Trophoblast cell (in vitro differentiated cells and primary cell): ENCODE results near the gene TNS1.

Source experiments
- DNase-seq, 2 donors: peaks; one replicate each; pipeline ENCODE4 v3.0.0-alpha.2; 2016
- H2AFZ ChIP-seq: 2 replicates; pipeline ENCODE4 v1.6.1; 2013; ENCODE audit warnings: low read length, moderate library complexity, mild to moderate bottlenecking; ENCODE audit not compliant: insufficient read depth, poor library complexity
- H2AK5ac ChIP-seq: 2 replicates; pipeline ENCODE4 v1.6.1; 2013; ENCODE audit warnings: mild to moderate bottlenecking, low read length
- H2BK120ac ChIP-seq: 2 replicates; pipeline ENCODE4 v1.6.1; 2013; ENCODE audit warnings: low read length, mild to moderate bottlenecking, moderate library complexity; ENCODE audit not compliant: insufficient read depth, poor library complexity
- H2BK12ac ChIP-seq: 2 replicates; pipeline ENCODE4 v1.6.1; 2013; ENCODE audit warnings: mild to moderate bottlenecking, low read length, moderate library complexity
- H2BK5ac ChIP-seq: 2 replicates; pipeline ENCODE4 v1.6.1; 2013; ENCODE audit warnings: low read length, low read depth, moderate library complexity, mild to moderate bottlenecking; ENCODE audit not compliant: poor library complexity
- H3K14ac ChIP-seq: 2 replicates; pipeline ENCODE4 v1.6.1; 2013; ENCODE audit warnings: mild to moderate bottlenecking, low read length
- H3K18ac ChIP-seq: 2 replicates; pipeline ENCODE4 v1.6.1; 2013; ENCODE audit warnings: mild to moderate bottlenecking, low read length
- H3K23ac ChIP-seq: 2 replicates; pipeline ENCODE4 v1.6.1; 2013; ENCODE audit warnings: low read length
- H3K27ac ChIP-seq: 2 replicates; pipeline ENCODE4 v1.5.1; 2013; ENCODE audit warnings: low read depth, mild to moderate bottlenecking, inconsistent platforms, low read length, moderate library complexity
- H3K27me3 ChIP-seq: 2 replicates; pipeline ENCODE4 v1.6.1; 2013; ENCODE audit warnings: inconsistent platforms, mild to moderate bottlenecking, low read length, moderate library complexity; ENCODE audit not compliant: insufficient read depth
- H3K36me3 ChIP-seq, 2 experiments: 1 replicate in 1 of 2; 2 replicates in 1 of 2; pipeline ENCODE4 v1.6.1; 2013; ENCODE audit warnings: low read length in 2 of 2, mild to moderate bottlenecking in 2 of 2, moderate library complexity in 1 of 2; ENCODE audit not compliant: insufficient read depth in 2 of 2, control insufficient read depth in 1 of 2
- H3K4ac ChIP-seq: 2 replicates; pipeline ENCODE4 v1.6.1; 2013; ENCODE audit warnings: low read depth, mild to moderate bottlenecking, low read length, moderate library complexity
- H3K4me1 ChIP-seq, 2 experiments: 1 replicate in 1 of 2; 2 replicates in 1 of 2; pipeline ENCODE4 v1.6.1; 2013; ENCODE audit warnings: low read length in 2 of 2, mild to moderate bottlenecking in 2 of 2, moderate library complexity in 1 of 2; ENCODE audit not compliant: insufficient read depth in 2 of 2, control insufficient read depth in 1 of 2
- H3K4me2 ChIP-seq: 2 replicates; pipeline ENCODE4 v1.6.1; 2013; ENCODE audit warnings: inconsistent platforms, mild to moderate bottlenecking, low read length, moderate library complexity
- H3K4me3 ChIP-seq: 2 replicates; pipeline ENCODE4 v1.5.1; 2013; ENCODE audit warnings: mild to moderate bottlenecking, low read depth, low read length, inconsistent platforms
- H3K79me1 ChIP-seq: one replicate; pipeline ENCODE4 v1.6.1; 2013; ENCODE audit warnings: low read length
- H3K79me2 ChIP-seq: 2 replicates; pipeline ENCODE4 v1.6.1; 2013; ENCODE audit warnings: low read length, mild to moderate bottlenecking; ENCODE audit not compliant: control insufficient read depth, insufficient read depth, poor library complexity
- H3K9ac ChIP-seq: 2 replicates; pipeline ENCODE4 v1.6.1; 2013; ENCODE audit warnings: mild to moderate bottlenecking, low read length
- H3K9me3 ChIP-seq: 2 replicates; pipeline ENCODE4 v1.6.1; 2013; ENCODE audit warnings: low read depth, mild to moderate bottlenecking, control low read depth, inconsistent platforms, low read length; ENCODE audit not compliant: insufficient read depth
- H4K12ac ChIP-seq: 2 replicates; pipeline ENCODE4 v1.6.1; 2013; ENCODE audit warnings: low read depth, mild to moderate bottlenecking, low read length, moderate library complexity
- H4K8ac ChIP-seq: 2 replicates; pipeline ENCODE4 v1.6.1; 2013; ENCODE audit warnings: low read depth, mild to moderate bottlenecking, low read length, moderate library complexity
- H4K91ac ChIP-seq: one replicate; pipeline ENCODE4 v1.6.1; 2013; ENCODE audit warnings: low read depth, mild to moderate bottlenecking, low read length, moderate library complexity
- WGBS: extraction: QIAGEN DNeasy Blood & Tissue Kit; methylation state at CpG from one replicate; pipeline ENCODE4 v1.1.7; 2013; ENCODE audit warnings: missing lambda C conversion rate; ENCODE audit not compliant: insufficient read length, insufficient coverage; ENCODE audit errors: extremely low coverage; 5-methylcytosine and 5-hydroxymethylcytosine counted together

The TNS1 gene

DNA sequence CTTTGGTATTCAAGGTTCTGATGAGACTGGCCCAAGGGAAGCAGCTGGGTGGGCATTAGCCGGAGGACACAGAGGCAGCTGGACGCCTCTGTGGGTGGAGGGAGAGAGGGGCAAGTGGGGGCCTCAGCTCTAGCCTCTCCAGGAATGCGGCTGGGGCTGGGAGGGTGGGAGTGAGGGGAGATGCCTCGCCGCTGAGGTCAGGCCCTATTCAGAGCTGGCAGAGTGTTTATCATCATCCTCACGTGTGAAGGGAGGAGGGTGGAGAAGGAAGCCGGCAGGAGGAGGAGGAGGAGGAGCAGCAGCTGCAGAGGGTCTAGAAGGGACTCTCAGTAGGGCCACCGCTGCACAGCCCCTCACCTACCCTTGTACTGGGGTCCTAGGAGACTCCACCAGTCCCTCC, 43.1 kb downstream of the TNS1 start:
- H2BK5ac ChIP-seq = no peak overlapping the region
- no peak overlapping the region for H3K4me3 ChIP-seq
- H2BK120ac ChIP-seq = no peak overlapping the region
- no peaks in the 10 kb centered on the region for H3K79me1 ChIP-seq
- no peak overlapping the region for H4K12ac ChIP-seq
- no peak for DNase-seq
- H2AFZ ChIP-seq = no peak overlapping the region
- H3K4me1 ChIP-seq = peaks cover 4 to 14% of the 10 kb centered on the region in 2 experiments
- H3K18ac ChIP-seq = no peak overlapping the region
- no peak overlapping the region for H2BK12ac ChIP-seq
- no peak overlapping the region for H3K23ac ChIP-seq
- no peak overlapping the region for H2AK5ac ChIP-seq
- no peak overlapping the region for H4K91ac ChIP-seq
- no peak overlapping the region for H3K4me2 ChIP-seq
- H3K9ac ChIP-seq = no peak overlapping the region
- H3K27ac ChIP-seq = no peak overlapping the region
- no peaks in the 10 kb centered on the region for H3K79me2 ChIP-seq
- no peak overlapping the region for H4K8ac ChIP-seq
- H3K27me3 ChIP-seq = no peaks in the 10 kb centered on the region
- H3K9me3 ChIP-seq = no peaks in the 10 kb centered on the region
- H3K14ac ChIP-seq = no peak overlapping the region
- no CpG with 5 or more reads among the region's 8 CpGs for WGBS
- no peaks in the 10 kb centered on the region for H3K36me3 ChIP-seq
- H3K4ac ChIP-seq = no peak overlapping the region

DNA sequence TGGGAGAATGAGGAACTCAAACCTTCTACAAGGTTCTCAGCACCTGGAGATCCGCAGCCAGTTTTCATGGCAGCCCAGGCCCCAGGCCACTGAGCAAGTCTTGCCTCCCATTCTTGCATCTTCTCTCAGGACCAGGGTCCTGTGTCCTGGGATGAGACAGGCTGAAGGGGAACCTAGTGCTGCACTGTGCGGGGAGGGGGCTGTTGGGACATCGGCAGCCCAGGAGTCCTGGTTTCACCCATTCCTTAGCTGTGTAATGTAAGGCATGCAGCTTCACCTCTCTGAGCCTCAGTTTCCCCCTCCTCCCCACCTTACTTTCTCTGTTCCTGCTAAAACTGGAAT, 43.9 kb downstream of the TNS1 start:
- Histone ChIP-seq H2BK12ac (no peak overlapping the region), H3K23ac (no peak overlapping the region), H3K36me3 (no peaks in the 10 kb centered on the region), H3K14ac (no peak overlapping the region), H2BK120ac (no peak overlapping the region), H2BK5ac (no peak overlapping the region), H2AFZ (no peak overlapping the region), H4K91ac (no peak overlapping the region), H3K18ac (no peak overlapping the region), H4K8ac (no peak overlapping the region), H3K4ac (no peak overlapping the region), H2AK5ac (no peak overlapping the region), H3K79me1 (no peaks in the 10 kb centered on the region), H3K27ac (no peak overlapping the region), H3K4me3 (no peak overlapping the region), H4K12ac (no peak overlapping the region), H3K4me1 (peaks cover 4 to 10% of the 10 kb centered on the region in 2 experiments), H3K4me2 (no peak overlapping the region), H3K79me2 (no peaks in the 10 kb centered on the region), H3K9ac (no peak overlapping the region), H3K9me3 (no peaks in the 10 kb centered on the region), H3K27me3 (no peaks in the 10 kb centered on the region)
- no CpG with 5 or more reads among the region's 3 CpGs for WGBS
- DNase-seq = no peak

- no peak overlapping the region for H2AK5ac ChIP-seq
- no peak overlapping the region for H3K4me2 ChIP-seq
- WGBS = no CpG with 5 or more reads among the region's 16 CpGs
- H4K12ac ChIP-seq = no peak overlapping the region
- H3K9ac ChIP-seq = no peak overlapping the region
- H3K79me1 ChIP-seq = no peaks in the 10 kb centered on the region
- no peak overlapping the region for H4K91ac ChIP-seq
- no peak overlapping the region for H4K8ac ChIP-seq
- H3K4me1 ChIP-seq = peaks cover 4 to 10% of the 10 kb centered on the region in 2 experiments
- H2BK5ac ChIP-seq = no peak overlapping the region
- H3K18ac ChIP-seq = no peak overlapping the region
- no peak overlapping the region for H2BK120ac ChIP-seq
- no peak overlapping the region for H2AFZ ChIP-seq
- no peak overlapping the region for H3K23ac ChIP-seq
- H3K9me3 ChIP-seq = no peaks in the 10 kb centered on the region
- no peaks in the 10 kb centered on the region for H3K36me3 ChIP-seq
- H3K4ac ChIP-seq = no peak overlapping the region
- H3K27ac ChIP-seq = no peak overlapping the region
- H3K79me2 ChIP-seq = no peaks in the 10 kb centered on the region
- no peak overlapping the region for H3K14ac ChIP-seq
- no peaks in the 10 kb centered on the region for H3K27me3 ChIP-seq
- H3K4me3 ChIP-seq = no peak overlapping the region
- H2BK12ac ChIP-seq = no peak overlapping the region
- DNase-seq = no peak
Observed at GRCh38 chr2:217958206-217958883, 44.5 kb downstream of the TNS1 start.

- Histone ChIP-seq H3K79me2 (no peaks in the 10 kb centered on the region), H3K79me1 (no peaks in the 10 kb centered on the region), H4K12ac (no peak overlapping the region), H3K9me3 (no peaks in the 10 kb centered on the region), H4K8ac (no peak overlapping the region), H3K36me3 (no peaks in the 10 kb centered on the region), H2BK12ac (no peak overlapping the region), H4K91ac (no peak overlapping the region), H3K4me1 (peaks cover 4 to 11% of the 10 kb centered on the region in 2 experiments), H3K14ac (no peak overlapping the region), H3K27ac (no peak overlapping the region), H2AK5ac (no peak overlapping the region), H3K4me2 (no peak overlapping the region), H3K9ac (no peak overlapping the region), H3K4me3 (no peak overlapping the region), H3K27me3 (no peaks in the 10 kb centered on the region), H2BK120ac (no peak overlapping the region), H3K18ac (no peak overlapping the region), H2BK5ac (no peak overlapping the region), H3K4ac (no peak overlapping the region), H3K23ac (no peak overlapping the region), H2AFZ (no peak overlapping the region)
- DNase-seq = no peak
- no CpG with 5 or more reads among the region's 16 CpGs for WGBS
Observed at GRCh38 chr2:217956586-217957457, 46.0 kb downstream of the TNS1 start.
